HCT116 (cell line): ENCODE measurements around the gene LMNA. TPM values are rescaled to one million over a fixed set of nuclear protein-coding genes. Genes with fewer than 3 reads are reported as not detected.

ENCODE experiments used
- ATAC-seq: fragments of 200-7000 bp; cut with Tn5 transposase; 2 replicates; pipeline ENCODE4 v1.9.1; 2020; ENCODE audit warnings: mild to moderate bottlenecking, moderate library complexity
- BruUV-seq: library from RNA; stranded (reverse); fragments of 400-500 nt; replicated peaks from 2 replicates; lab custom pipeline; 2021; lab: Mats Ljungman, UMichigan
- CTCF ChIA-PET: fragments of 300-600 bp; sonication (Branson Sonifier 250); formaldehyde crosslinking; loops from one replicate; lab custom pipeline; 2021; ENCODE audit warnings: antibody characterized with exemption; lab: Charles Lee
- POLR2A ChIA-PET: fragments of 300-600, 350-600 bp; sonication (Branson Sonifier 250); formaldehyde crosslinking; loops from one replicate; lab custom pipeline; 2021; ENCODE audit warnings: antibody characterized with exemption; lab: Charles Lee
- RAD21 ChIA-PET, 2 experiments: fragments of 300-600 bp; sonication (Branson Sonifier 250); formaldehyde crosslinking; loops; one replicate each; lab custom pipeline; 2023; ENCODE audit warnings: low total read pairs in 2 of 2; ENCODE audit not compliant: uncharacterized antibody in 2 of 2, unreplicated experiment in 2 of 2, low non-redundant PET in 1 of 2; lab: Charles Lee
- DNase-seq: peaks from one replicate; pipeline ENCODE4 v3.0.0-alpha.2; 2010; ENCODE audit warnings: low read depth, low spot score
- H2AFZ ChIP-seq: fragments of 200-600 bp; shearing (Covaris generic), sonication (generic); 2 replicates; pipeline ENCODE4 v1.6.1; 2017; ENCODE audit warnings: low read depth, mixed run types, mixed read lengths, antibody characterized with exemption, low read length; ENCODE audit not compliant: poor library complexity, severe bottlenecking
- H3K27ac ChIP-seq: 2 replicates; pipeline ENCODE4 v1.5.1; 2012; ENCODE audit warnings: low read depth, low read length
- H3K27me3 ChIP-seq: fragments of 200-600 bp; sonication (generic); 2 replicates; pipeline ENCODE4 v1.6.1; 2016; ENCODE audit warnings: mixed run types, low read length, mixed read lengths; ENCODE audit not compliant: insufficient read depth
- H3K36me3 ChIP-seq, 2 experiments: fragments of 200-500 bp in 1 of 2; fragments of 200-600 bp in 1 of 2; sonication (Bioruptor generic) in 1 of 2; sonication (generic) in 1 of 2; 2 replicates each; pipeline versions ENCODE4 v1.5.1 to v1.6.1; 2014 to 2016; ENCODE audit warnings: low read length in 2 of 2, inconsistent platforms in 1 of 2, mixed read lengths in 1 of 2, mixed run types in 1 of 2; ENCODE audit not compliant: insufficient read depth in 2 of 2, control insufficient read depth in 1 of 2
- H3K4me1 ChIP-seq, 2 experiments: fragments of 200-600 bp in 1 of 2; sonication (generic) in 1 of 2; 2 replicates each; pipeline versions ENCODE4 v1.5.1 to v1.6.1; 2012 to 2017; ENCODE audit warnings: low read length in 2 of 2, inconsistent platforms in 1 of 2, mild to moderate bottlenecking in 1 of 2, mixed read lengths in 1 of 2, mixed run types in 1 of 2, moderate library complexity in 1 of 2; ENCODE audit not compliant: insufficient read depth in 2 of 2, control insufficient read depth in 1 of 2
- H3K4me2 ChIP-seq: fragments of 200-600 bp; sonication (generic); 2 replicates; pipeline ENCODE4 v1.6.1; 2017; ENCODE audit warnings: mixed run types, low read length, mixed read lengths
- H3K4me3 ChIP-seq, 2 experiments: fragments of 200-600 bp in 1 of 2; sonication (generic) in 1 of 2; replicated peaks in 1 of 2; 2 replicates each; pipeline ENCODE4 v1.5.1; 2011 to 2016; ENCODE audit warnings: low read length in 2 of 2, control low read depth in 1 of 2, low read depth in 1 of 2, mild to moderate bottlenecking in 1 of 2, mixed read lengths in 1 of 2, mixed run types in 1 of 2
- H3K79me2 ChIP-seq: fragments of 200-600 bp; sonication (generic); 2 replicates; pipeline ENCODE4 v1.6.1; 2017; ENCODE audit warnings: mild to moderate bottlenecking, mixed run types, low read length, moderate library complexity, mixed read lengths; ENCODE audit not compliant: insufficient read depth
- H3K9ac ChIP-seq: fragments of 200-600 bp; sonication (generic); 2 replicates; pipeline ENCODE4 v1.6.1; 2016; ENCODE audit warnings: low read length, mixed read lengths
- H3K9me2 ChIP-seq: fragments of 200-600 bp; sonication (generic), shearing (Covaris generic); 2 replicates; pipeline ENCODE4 v1.6.1; 2017; ENCODE audit warnings: mixed run types, mild to moderate bottlenecking, moderate library complexity; ENCODE audit not compliant: insufficient read depth
- H3K9me3 ChIP-seq, 2 experiments: fragments of 200-500 bp in 1 of 2; fragments of 200-600 bp in 1 of 2; sonication (Bioruptor generic) in 1 of 2; sonication (generic) in 1 of 2; 2 replicates each; pipeline ENCODE4 v1.6.1; 2014 to 2017; ENCODE audit warnings: low read length in 2 of 2, mixed read lengths in 2 of 2, inconsistent platforms in 1 of 2, low read depth in 1 of 2, mild to moderate bottlenecking in 1 of 2, mixed run types in 1 of 2, moderate library complexity in 1 of 2; ENCODE audit not compliant: control insufficient read depth in 1 of 2, insufficient read depth in 1 of 2
- H4K20me1 ChIP-seq: fragments of 200-600 bp; sonication (generic), shearing (Covaris generic); 2 replicates; pipeline ENCODE4 v1.6.1; 2017; ENCODE audit warnings: mixed run types, mild to moderate bottlenecking, moderate library complexity; ENCODE audit not compliant: insufficient read depth
- CBX3 ChIP-seq: IDR thresholded peaks from 2 replicates; pipeline ENCODE4 v1.6.1; 2012; ENCODE audit warnings: low read depth
- CEBPB ChIP-seq: IDR thresholded peaks from 2 replicates; pipeline ENCODE4 v1.6.1; 2012; ENCODE audit warnings: low read depth
- CTCF ChIP-seq, 3 experiments: fragments of 200-600 bp in 1 of 3; sonication (generic) in 1 of 3; IDR thresholded peaks in 2 of 3; conservative IDR thresholded peaks in 1 of 3; 2 replicates each; pipeline ENCODE4 v1.5.1; 2012 to 2017; ENCODE audit warnings: low read depth in 2 of 3, low read length in 2 of 3, antibody characterized with exemption in 1 of 3, borderline replicate concordance in 1 of 3, control low read depth in 1 of 3, mild to moderate bottlenecking in 1 of 3, mixed read lengths in 1 of 3, mixed run types in 1 of 3, moderate library complexity in 1 of 3; ENCODE audit not compliant: insufficient read depth in 1 of 3
- EGR1 ChIP-seq: IDR thresholded peaks from 2 replicates; pipeline ENCODE4 v1.6.1; 2012; ENCODE audit warnings: low read depth
- ELF1 ChIP-seq: IDR thresholded peaks from 2 replicates; pipeline ENCODE4 v1.6.1; 2012; ENCODE audit warnings: low read depth, borderline replicate concordance
- EZH2 ChIP-seq: fragments of 200-600 bp; sonication (generic); IDR thresholded peaks from 2 replicates; pipeline ENCODE4 v1.6.1; 2017; ENCODE audit warnings: antibody characterized with exemption, mixed run types
- EZH2phosphoT487 ChIP-seq: fragments of 200-600 bp; IDR thresholded peaks from 2 replicates; pipeline ENCODE4 v1.6.1; 2018; ENCODE audit warnings: antibody characterized with exemption, borderline replicate concordance
- JUND ChIP-seq: IDR thresholded peaks from 2 replicates; pipeline ENCODE4 v1.6.1; 2012
- MAX ChIP-seq: IDR thresholded peaks from 2 replicates; pipeline ENCODE4 v1.6.1; 2012
- POLR2A ChIP-seq: IDR thresholded peaks from 2 replicates; pipeline ENCODE4 v1.7.0; 2011; ENCODE audit warnings: borderline replicate concordance; ENCODE audit not compliant: insufficient read depth, insufficient read length; ENCODE audit errors: extremely low read depth
- POLR2AphosphoS5 ChIP-seq: IDR thresholded peaks from 2 replicates; pipeline ENCODE4 v1.6.1; 2011; ENCODE audit warnings: mild to moderate bottlenecking, low read depth, low read length, moderate library complexity
- RAD21 ChIP-seq: IDR thresholded peaks from 2 replicates; pipeline ENCODE4 v1.6.1; 2012; ENCODE audit warnings: low read depth, mild to moderate bottlenecking
- SRF ChIP-seq: IDR thresholded peaks from 2 replicates; pipeline ENCODE4 v1.6.1; 2012; ENCODE audit warnings: low read depth
- YY1 ChIP-seq: IDR thresholded peaks from 2 replicates; pipeline ENCODE4 v1.6.1; 2011; ENCODE audit warnings: low read length, low read depth, moderate library complexity, mild to moderate bottlenecking; ENCODE audit not compliant: insufficient replicate concordance; ENCODE audit errors: extremely low read depth
- ZBTB33 ChIP-seq: IDR thresholded peaks from 2 replicates; pipeline ENCODE4 v1.6.1; 2011; ENCODE audit warnings: mild to moderate bottlenecking, low read length, moderate library complexity; ENCODE audit not compliant: insufficient replicate concordance; ENCODE audit errors: extremely low read depth
- ZNF274 ChIP-seq: fragments of 200-500 bp; sonication (Bioruptor generic); IDR thresholded peaks from 2 replicates; pipeline ENCODE4 v1.6.1; 2014; ENCODE audit warnings: mild to moderate bottlenecking, low read depth, low read length, inconsistent platforms
- intact Hi-C: fragments of 100-400 bp; cut with micrococcal nuclease; formaldehyde crosslinking; loops from 2 replicates; pipeline ENCODE4 v1.10.0; 2022
- total RNA-seq: library from RNA; stranded (reverse); gene quantifications from one replicate; pipeline ENCODE4 v1.2.1, GENCODE V29; 2021; ENCODE audit not compliant: unreplicated experiment
- TF ChIP-seq, protein P1 (sequence below): IDR thresholded peaks from 2 replicates; pipeline ENCODE4 v1.6.1; 2012

Gene LMNA
- total RNA-seq, 1 experiment from 2014 or later: 528 TPM

GRCh38 chr1:156082309-156083091, 32.0 kb upstream of the LMNA start, which contains the start of gene MEX3A:
TSS of gene MEX3A (minus strand) at chr1:156082465. CDS start at chr1:156081998, 467 bp downstream.
- no peaks in the 10 kb centered on the region for H4K20me1 ChIP-seq
- peak within 1 kb of the TSS; percentile 72 for H3K9ac ChIP-seq
- ATAC-seq (peak; percentile 81), DNase-seq (no peak)
- no TSS peak for BruUV-seq
- POLR2A ChIA-PET: no interaction called here
- CTCF ChIA-PET: interaction anchor here (0.6 to 1.3 kb wide), 5 partner anchors 14 to 130 kb away, joined by 3 to 4 read pairs (median 3); partner anchors contain the start of gene PMF1
- peak within 1 kb of the TSS; percentile 52 for H2AFZ ChIP-seq
- H3K4me3 ChIP-seq: peak within 1 kb of the TSS; percentile 73 to 81
- peak within 1 kb of the TSS; percentile 15 for H3K27ac ChIP-seq
- RAD21 ChIA-PET: no interaction called here
- H3K9me2 ChIP-seq: no peaks in the 10 kb centered on the region
- no peaks in the 10 kb centered on the region for H3K27me3 ChIP-seq
- H3K4me2 ChIP-seq: peak within 1 kb of the TSS; percentile 96
- H3K9me3 ChIP-seq: no peaks in the 10 kb centered on the region
- H3K36me3 ChIP-seq: no peaks in the 10 kb centered on the region
- intact Hi-C loops: no loop called here
- no peak for TF ChIP-seq SRF
- no peak for TF ChIP-seq JUND
- TF ChIP-seq ZNF274: no peak
- TF ChIP-seq POLR2A: no peak
- TF ChIP-seq MAX: peak; percentile 69
- no peak for TF ChIP-seq CBX3
- peak; percentile 42 for TF ChIP-seq ZBTB33
- no peak for TF ChIP-seq CTCF (IDR thresholded peaks at IDR 0.05 in 2 of 3, conservative IDR thresholded peaks at IDR 0.05 in 1 of 3; ENCODE audit: borderline replicate concordance in 1 of 3, insufficient read depth in 1 of 3, low read depth in 2 of 3, low read length in 2 of 3)
- TF ChIP-seq RAD21: no peak
- TF ChIP-seq CEBPB: no peak
- no peak; the same call in 1 of the 2 replicates for TF ChIP-seq ELF1
- no peak for TF ChIP-seq EGR1
- TF ChIP-seq, protein P1, sequence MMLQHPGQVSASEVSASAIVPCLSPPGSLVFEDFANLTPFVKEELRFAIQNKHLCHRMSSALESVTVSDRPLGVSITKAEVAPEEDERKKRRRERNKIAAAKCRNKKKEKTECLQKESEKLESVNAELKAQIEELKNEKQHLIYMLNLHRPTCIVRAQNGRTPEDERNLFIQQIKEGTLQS: no peak
- TF ChIP-seq POLR2AphosphoS5: peak; percentile 49
- TF ChIP-seq EZH2phosphoT487: no peak
- no peak for TF ChIP-seq EZH2
- TF ChIP-seq YY1: peak; percentile 70
- H3K4me1 ChIP-seq: peaks cover 13 to 33% of the 10 kb centered on the region in 2 experiments; a peak in 3 of 4 replicates
- no peaks in the 10 kb centered on the region for H3K79me2 ChIP-seq
